Stimulated activated CD4-positive, alpha-beta T cell treated with anti-CD3 and anti-CD28 coated beads, TNF-alpha, amount 100 ng/mL, for 4 hours (primary cell): ENCODE measurements around the gene TOR2A.
"Not testable (repeated sequence)": the region's sequence is repeated elsewhere in the genome, so short reads cannot be mapped to it uniquely, and the experiment has no call there.

Source experiments
- DNase-seq, 3 experiments: peaks; one replicate each; pipeline ENCODE4 v3.0.0-alpha.2; 2020; ENCODE audit warnings: low read depth in 3 of 3

TOR2A gene

DNA sequence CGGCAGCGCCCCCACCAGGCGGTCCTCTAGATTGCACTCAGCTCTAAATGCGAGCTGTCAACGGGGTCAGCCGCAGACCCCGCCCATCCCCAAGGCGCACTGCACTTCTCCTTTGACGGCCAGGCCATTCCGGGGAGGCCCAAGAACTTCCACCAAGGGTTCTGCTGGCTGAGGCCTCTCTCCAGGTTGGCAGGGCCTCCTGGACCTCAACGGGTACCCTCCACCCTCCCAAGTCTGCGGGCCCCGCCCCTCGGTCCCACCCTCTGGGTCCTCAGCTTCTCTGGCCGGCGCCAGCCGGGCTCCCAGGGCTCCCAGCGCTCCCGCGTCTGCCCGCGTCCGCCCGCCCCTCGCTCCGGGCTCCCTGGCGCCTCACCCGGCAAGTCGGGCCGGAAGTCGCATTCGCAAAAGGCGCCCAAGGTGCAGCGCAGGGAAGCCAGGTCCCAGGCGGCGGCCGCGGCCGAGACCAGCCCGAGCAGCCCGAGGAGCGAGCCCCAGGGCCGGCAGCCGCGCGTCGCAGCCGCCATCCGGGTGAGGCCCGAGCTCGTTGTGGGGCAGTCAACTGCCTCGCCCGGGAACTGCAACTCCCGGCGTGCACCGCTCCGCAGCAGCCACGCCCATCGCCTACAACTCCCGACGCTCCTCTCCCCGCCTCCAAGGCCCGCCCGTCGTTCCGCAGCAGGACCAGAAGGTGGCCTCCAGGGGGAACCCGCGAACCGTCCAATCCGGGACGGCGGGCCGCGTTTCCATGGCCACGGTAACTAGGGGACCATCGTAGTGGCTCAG, at the start of gene TOR2A:
TSS of gene TOR2A (minus strand) at position 548 of the 783 bp plus-strand sequence. CDS start at position 524, 24 bp downstream.
- peak; percentile 95 to 96 (median 95) for DNase-seq

DNA sequence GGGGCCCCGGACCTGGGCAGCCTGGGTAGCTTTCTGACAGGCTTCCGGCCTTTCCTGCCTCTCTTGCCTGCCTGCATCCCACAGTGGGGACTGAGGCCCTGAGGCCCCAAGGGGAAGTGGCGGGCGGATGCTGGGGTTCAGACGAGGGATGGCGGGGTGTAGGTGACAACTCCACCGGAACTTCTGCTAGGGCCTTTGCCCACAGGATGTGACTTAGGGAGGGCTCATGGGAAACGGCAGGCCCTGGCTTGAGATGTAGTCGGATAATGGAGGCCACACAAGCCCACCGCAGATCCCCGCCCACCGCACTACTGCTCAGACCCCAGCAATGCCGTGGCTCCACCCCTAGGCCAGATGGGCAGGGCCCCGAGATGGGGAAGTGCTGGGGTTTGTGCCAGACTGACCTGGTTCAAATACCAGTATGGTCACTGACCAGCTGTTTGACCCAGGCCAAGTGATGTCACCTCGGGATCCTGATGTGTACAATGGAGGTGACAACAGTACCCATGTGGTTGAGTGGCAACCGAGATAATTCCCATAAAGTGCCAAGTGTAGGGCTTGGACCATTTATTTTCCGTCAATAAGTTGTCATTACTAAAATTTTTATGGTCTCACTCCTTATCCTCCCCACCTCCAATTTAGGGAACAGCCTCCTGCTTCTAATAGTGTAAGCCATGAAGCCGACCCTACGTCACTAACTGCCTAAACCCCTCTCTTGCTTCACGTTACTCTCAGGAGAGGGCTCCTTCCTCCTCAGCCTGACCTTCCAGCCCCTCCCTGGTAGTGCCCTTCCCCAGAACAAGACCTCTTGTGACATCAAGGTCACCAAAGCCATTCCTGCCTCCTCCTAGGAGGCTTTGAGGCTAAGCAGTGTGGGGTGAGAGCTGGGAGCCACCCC, 48.3 kb upstream of the TOR2A start:
- peak in 2 of 3 experiments; percentile 27 to 45 for DNase-seq

DNA sequence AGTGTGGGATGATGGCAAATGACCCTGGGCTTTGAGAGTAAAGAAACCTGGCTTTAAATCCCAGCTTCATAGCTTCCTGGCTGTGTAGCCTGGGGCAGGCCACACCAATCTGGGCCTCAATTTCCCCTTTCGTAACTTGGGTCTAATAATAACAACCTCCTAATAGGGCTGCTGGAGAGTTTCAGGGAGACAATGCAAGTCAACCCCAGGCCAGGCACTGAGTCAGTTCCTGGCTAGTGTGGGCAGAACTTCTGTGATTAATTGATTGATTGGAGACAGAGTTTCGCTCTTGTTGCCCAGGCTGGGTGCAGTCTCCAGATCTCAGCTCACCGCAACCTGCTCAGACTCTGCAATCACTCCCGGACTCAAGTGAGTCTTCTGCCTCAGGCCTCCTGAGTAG, 46.7 kb upstream of the TOR2A start:
- no peak for DNase-seq

DNA sequence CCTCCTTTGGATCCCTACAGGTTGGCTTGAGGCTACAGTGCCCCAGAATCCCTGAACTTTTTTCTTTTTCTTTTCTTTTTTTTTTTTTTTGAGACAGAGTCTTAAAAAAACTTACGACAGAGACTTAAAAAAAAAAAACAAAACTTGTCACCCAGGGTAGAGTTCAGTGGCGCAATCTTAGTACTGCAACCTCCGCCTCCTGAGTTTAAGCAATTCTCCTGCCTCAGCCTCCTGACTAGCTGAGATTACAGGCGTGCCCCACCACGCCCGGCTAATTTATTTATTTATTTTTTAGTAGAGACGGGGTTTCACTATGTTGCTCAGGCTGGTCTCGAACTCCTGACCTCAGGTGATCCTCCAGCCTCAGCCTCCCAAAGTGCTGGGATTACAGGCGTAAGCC, 45.8 kb upstream of the TOR2A start:
- DNase-seq: not testable (repeated sequence)

DNA sequence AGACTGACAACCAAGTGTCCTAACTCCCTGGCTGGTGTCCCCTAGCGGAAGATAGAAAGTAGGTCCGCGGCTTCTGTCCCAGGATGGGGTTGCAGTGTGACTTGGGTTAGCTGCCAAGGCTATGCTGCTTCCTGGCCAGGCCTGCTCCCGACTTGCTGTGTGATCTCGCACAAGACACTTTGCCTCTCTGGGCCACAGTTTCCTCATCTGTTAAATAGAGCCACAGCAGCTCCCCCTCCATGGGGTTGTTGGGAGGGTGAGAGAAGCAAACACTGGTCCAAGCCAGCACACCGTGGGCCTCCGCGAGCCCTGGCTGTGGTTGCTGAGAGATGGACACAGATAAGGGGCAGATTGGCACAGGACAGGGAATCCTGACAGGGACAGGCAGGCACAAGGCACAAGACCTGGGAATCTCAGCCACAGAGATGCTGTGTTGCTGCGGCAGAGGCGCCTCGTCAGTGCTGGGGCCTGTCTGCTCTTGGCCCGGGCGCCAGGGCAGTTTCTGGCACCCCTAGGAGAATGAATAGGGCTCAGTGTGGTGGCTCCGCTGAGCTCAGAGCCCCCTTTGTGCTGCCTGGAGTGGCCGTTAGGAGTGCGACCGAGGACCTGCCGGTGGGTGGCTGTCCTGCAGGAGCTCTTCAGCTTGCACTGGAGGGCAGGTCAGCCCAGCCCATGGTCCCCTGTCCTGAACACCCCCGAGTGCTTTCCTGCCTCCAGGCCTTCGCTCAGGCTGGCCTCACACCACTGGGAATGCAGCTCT, 45.2 kb upstream of the TOR2A start:
- DNase-seq: no peak

DNA sequence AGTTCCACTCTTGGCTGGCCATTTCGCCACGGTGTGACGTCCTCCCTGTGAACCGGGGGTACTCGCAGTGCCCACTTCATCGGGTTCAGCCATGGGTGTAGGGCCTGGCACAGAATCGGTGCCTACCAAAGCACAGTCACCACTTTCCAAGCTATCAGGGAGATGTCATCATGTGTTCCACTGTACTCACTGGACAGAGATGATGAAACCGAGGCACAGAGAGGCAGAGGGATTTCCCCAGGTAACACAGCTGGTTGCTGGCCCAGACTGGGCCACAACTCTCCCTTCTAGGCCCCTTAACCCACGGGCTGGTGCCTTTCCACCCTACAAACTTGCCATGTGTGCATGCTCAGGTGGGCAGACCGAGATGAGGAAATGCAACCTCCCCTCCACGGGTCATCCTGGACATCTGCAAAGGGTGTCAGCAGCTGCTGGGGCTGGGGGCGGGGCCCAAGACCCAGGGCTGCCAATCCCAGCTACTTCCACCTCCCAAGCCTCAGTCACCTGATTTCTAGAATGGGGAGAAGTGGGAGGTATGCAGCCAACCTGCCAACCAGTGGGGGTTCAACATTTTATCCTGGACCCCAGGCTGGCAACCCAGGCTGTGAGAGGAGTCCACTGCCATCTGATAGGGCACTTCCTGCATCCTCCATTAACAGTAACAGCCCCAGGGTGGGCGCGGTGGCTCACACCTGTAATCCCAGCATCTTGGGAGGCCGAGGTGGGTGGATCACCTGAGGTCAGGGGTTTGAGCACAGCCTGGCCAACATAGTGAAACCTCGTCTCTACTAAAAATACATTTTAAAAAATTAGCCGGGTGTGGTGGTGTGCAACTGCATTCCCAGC, 44.3 kb upstream of the TOR2A start:
- peak in 2 of 3 experiments; percentile 43 to 53 for DNase-seq

DNA sequence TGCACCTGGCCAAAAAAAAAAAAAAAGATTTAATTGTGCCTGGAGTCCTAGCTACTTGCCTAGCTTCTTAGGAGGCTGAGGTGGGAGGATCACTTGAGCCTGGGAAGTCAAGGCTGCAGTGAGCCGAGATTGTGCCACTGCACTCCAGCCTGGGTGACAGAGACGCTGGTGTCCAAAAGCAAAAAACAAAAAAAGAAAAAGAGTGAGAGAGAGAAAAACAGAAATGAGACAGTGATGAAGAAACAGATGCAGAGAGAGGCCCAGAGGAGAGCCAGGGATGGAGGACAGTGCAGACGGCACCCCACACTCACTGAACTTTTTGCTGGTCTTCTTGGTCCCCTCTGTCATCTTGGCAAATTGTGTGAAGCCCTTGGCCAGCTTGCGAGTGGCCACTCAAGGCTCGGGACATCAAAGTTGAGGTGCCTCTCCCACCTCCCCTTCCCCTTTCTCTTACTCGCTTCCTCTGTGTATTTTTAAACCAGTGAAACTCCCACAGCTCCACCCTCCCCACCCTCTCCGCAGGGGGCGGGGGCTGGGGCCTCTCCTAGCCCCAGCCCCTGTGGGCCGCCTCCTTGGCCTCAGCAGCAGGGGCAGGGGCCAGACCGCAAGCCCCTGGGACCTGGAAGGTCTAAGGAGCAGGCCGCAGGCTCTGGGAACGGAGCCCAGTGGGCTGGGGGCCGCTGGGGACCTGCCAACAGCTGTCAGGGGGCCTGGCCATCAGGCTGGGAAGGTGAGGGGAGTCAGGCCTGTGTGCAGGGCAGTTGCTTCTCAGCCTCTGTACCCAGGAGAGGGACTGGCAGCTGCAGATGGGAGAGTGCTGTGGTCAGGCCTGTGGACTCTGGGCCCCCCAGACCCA, 43.4 kb upstream of the TOR2A start, which contains the start of gene SH2D3C:
TSS of gene SH2D3C (minus strand) at position 387 of the 856 bp plus-strand sequence. CDS start at position 348, 39 bp downstream.
- DNase-seq: no peak

DNA sequence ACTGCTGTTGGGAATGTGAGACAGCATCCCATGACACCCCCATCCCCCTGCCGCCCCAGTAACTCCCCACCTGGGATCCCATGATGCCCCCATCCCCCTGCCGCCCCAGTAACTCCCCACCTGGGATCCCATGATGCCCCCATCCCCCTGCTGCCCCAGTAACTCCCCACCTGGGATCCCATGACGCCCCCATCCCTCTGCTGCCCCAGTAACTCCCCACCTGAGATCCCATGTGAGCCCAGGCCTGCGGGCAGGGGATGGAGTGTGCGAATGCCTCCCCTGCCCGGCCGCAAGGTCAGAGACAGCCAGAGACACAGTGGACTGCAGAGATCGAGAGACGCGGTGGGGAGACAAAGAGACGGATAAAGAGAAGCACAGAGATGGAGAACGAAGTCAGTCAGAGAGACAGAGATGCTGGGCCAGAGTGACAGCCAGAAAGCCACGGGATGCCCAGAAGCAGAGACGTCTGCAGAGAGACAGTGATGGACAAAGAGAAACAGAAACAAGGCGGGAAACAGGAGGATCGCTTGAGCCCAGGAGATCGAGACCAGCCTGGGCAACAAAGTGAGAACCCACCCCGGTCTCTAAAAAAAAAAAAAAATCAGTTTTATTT, 42.4 kb upstream of the TOR2A start:
- no peak for DNase-seq

DNA sequence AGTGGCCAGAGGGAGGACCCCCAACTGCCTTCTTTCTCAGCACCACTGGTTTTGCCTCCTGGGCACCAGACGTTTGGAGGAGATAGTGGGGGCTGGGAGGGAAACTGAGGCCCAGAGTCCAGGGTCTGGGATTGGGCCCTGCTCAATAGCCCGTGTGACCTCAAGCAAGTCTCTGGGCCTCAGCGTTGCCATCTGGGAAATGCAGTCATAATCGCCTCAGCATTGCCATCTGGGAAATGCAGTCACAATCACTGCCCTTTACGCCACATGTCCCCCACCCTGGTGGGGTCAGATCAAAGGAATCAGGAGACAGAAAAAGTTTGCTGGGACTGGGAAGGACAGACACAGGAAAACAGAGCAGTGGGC, 41.8 kb upstream of the TOR2A start:
- DNase-seq: no peak

DNA sequence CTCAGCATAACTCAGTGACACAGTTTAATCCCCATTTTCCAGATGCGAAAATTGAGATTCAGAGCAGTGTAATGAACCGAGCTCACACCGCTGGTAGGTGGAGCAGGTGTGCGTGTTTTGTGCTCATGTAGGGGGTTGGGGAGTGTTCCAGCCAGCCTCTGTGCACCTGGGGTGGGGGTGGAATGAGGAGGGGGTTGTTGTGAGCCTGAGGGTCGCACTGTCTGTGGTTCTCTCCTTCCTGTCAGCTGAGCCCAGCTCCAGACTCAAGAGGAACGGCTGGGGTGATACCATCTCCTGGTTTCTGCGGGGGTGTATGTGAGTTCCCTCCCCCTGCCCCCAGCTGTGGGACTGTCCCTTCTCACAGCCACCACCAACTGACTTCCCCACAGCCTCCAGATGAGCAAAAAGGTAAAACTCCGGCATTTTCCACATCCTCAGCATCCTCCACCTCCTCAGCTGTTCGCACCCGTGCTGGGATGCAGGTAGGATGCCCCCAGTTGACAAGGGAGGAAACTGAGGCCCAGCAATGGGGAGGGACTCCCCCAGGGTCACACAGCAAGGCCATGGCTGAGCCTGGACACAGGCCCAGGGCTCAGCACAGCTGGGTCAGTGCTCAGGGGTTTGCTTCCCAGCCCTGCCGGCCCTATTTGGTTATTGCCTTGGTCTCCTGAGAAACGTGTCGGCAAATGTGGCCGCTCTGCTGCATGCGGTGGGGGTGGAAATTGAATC, 41.3 kb upstream of the TOR2A start:
- peak in 2 of 3 experiments; percentile 63 to 64 for DNase-seq

DNA sequence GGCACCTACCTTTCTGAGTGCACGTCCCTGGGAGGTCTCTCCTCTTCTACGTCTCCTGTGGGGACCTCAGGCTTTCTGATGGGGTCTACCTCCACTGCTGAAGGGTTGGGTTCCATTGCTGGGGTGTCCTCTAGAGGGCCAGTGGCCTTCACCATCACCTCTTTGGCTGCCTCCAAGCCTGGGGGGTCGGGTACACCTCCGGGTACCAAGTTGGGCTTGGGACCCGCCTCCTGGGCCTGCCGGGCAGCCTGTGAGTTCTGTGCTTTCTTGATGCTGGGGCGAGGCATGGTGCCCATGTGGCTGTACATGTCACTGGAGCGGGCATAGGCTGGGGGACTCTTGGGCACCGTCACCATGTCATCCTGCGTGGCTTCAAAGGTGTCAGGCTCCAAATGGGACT, 38.9 kb upstream of the TOR2A start:
- DNase-seq: no peak

DNA sequence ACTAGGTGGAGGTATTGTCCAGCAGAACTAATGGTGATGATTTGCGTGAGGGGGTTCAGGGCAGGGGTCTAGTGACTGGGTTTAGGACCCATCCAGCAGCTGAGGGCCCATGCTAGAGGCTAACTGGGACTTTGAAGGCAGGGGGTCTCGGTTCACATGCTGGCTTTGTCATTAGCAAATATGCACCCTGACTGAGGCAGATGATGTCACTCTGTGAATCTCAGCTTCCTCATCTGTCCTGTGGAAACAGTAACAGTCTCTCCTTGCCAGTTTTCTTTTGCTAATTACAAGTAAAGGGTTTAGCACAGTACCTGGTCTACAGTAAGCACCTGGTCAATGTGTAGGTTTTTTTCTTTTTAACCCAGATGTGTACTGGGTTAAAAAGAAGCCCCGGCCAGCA, 38.2 kb upstream of the TOR2A start:
- no peak for DNase-seq

DNA sequence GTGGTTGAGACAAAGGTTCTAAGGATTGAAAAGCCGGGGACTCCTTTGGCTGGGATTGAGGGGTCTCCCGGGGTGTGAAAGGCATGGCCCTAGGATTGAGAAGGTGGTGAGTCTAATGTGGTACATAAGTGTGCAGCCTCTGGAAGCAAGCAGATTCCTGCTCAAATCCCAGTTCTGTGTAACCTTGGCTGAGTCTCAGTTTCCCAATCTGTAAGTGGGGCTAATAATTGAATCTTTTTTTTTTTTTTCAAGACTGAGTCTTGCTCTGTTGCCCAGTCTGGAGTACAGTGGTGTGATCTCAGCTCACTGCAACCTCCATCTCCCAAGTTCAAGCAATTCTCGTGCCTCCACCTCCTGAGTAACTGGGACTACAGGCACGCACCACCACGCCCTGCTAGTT, 37.5 kb upstream of the TOR2A start:
- no peak for DNase-seq

DNA sequence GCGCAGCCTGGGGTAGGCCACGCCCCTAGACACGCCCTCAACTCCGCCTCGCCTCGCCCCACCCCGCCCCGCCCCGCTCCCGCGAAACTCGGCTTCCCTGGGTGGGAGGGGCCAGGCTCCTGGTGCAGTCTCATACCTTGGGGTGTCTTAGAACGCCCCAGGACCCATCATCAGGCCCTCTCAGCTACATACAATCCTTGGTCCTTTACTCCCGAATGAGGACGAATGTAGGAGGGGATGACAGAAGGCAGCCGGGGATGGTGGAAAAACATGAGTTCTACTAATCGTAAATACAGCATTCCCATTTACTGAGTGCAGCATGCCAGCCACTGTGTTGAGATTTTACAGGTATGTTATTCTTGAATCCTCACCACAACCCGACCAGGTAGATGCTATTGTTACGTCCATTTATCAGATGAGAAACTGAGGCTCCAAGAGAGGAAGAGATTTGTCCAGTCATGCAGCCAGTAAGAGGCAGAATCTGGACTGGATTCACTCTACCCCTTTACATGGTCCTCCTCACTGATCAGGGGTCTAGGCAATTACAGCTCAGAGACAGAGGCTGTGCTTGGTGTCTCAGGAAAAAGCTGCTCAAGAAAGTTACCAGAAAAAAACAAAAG, 36.6 kb upstream of the TOR2A start:
- no peak for DNase-seq

DNA sequence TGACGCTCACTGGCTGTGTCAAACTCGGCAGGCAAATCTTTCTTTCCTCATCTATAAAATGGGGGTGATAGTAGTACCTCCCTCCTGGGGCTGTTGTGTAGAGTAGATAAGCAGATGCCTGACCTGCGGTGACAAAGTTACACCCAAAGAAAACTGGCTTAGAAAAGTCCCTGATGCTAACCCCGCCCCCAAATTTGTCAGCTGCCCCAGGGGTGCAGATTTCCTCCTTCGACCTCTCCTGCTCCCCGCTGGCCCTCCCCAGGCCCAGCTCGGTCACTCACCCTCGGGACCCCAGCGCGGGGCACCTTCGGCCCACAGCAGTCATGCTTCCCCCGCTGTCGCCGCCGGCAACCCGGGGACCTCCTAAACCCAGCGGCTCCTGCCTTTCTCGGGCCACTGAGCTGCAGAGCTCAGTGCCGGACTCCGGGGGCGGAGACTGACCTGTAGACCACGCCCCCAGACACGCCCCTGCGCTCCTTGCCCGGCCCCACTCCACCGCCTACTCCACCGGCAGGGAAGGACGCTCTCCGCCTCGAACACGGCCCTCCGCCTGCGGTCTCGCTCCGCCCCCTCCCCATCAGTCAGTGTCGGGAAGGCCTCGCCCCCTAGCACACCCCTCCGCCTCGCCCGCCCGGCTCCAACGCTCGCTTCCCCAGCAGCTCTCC, 35.9 kb upstream of the TOR2A start:
- peak; percentile 95 for DNase-seq

DNA sequence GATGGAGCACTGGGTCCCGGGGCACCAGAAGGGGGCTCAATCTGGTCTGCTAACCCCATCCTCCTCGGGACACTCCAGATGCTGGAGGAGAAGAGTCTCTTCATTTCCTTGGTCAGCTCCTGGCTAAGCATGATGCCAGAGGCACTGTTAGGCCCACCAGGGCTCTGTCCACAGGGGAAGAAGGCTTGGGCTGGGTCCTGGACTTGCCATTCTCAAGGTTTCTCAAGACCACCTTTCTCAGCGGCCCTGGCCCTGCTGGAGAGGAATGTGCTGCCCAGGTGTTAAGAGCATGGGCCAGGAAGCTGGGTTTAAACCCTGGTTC, 35.5 kb upstream of the TOR2A start:
- no peak for DNase-seq

DNA sequence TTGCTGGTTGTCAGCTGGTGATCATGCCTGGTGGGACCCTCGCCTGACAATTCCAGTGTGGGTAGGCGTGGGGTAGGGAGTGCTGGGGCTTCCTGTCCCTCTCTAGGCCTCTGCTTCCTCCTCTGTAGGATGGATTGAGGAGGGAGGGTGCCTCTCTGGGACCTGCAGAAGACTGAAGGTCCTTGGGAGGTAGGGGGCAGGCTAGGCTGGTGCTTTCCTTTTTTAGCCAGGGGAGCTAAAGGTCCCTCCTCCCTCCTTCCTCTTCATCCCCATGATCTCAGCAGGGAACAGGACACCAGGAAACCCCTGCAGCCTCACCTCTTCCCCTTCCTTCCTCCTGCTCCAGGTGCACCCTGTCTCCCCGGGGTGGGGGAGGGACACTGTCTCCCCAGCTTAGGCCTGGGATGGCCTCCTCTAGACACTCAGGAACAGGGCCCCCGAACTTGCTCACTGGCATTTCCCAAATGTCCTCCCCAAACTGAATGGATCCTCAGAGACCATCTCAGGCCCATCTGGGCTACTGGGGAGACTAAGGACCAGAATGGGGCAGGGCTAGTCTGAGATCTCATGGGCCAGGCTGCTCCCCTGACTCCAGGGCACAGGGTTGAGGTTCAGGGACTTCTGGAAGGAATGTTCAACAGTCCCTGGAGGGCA, 35.0 kb upstream of the TOR2A start:
- no peak for DNase-seq

DNA sequence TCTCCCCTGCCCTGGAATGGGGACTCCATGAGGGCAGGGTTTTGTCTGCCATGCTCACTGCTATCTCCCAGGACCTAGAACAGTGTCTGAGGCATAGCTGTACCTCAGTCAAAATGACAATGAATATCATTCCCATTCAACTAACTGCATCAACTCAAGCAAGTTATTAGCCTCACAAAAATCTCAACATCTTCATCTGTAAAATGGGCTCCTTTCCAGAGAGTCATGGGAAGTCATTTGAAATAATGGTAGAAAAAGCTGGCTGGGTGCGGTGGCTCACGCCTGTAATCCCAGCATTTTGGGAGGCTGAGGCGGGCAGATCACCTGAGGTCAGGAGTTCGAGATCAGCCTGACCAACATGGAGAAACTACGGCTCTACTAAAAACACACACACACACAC, 34.0 kb upstream of the TOR2A start:
- DNase-seq: no peak
